WERI-Rb-1 (cell line): ENCODE results near the gene OR2F2.

Experiments used
- DNase-seq: peaks from one replicate; pipeline ENCODE4 v3.0.0-alpha.2; 2020
- H3K27ac ChIP-seq: fragments of 250-450 bp; sonication (Bioruptor Pico); 2 replicates; pipeline ENCODE4 v1.5.1; 2020; ENCODE audit warnings: mild to moderate bottlenecking, moderate library complexity
- H3K27me3 ChIP-seq: fragments of 250-450 bp; sonication (Bioruptor Pico); 2 replicates; pipeline ENCODE4 v1.5.1; 2021; ENCODE audit warnings: mild to moderate bottlenecking, low read depth, moderate library complexity; ENCODE audit not compliant: insufficient read depth, severe bottlenecking
- H3K36me3 ChIP-seq: fragments of 250-450 bp; sonication (Bioruptor Pico); 2 replicates; pipeline ENCODE4 v1.5.1; 2020; ENCODE audit warnings: mild to moderate bottlenecking, moderate library complexity
- H3K4me3 ChIP-seq: 2 replicates; pipeline ENCODE4 v1.5.1; 2011; ENCODE audit warnings: low read depth, mild to moderate bottlenecking, control low read depth, low read length
- H3K9me3 ChIP-seq: fragments of 250-450 bp; sonication (Bioruptor Pico); 2 replicates; pipeline ENCODE4 v1.5.1; 2021; ENCODE audit warnings: mild to moderate bottlenecking, moderate library complexity; ENCODE audit not compliant: severe bottlenecking
- CTCF ChIP-seq: IDR thresholded peaks from 2 replicates; pipeline ENCODE4 v1.5.1; 2011; ENCODE audit warnings: low read depth, mild to moderate bottlenecking, control low read depth, inconsistent platforms, low read length

Gene OR2F2

GRCh38 chr7:143983960-143984359, 48.9 kb downstream of the OR2F2 start:
- no peak for TF ChIP-seq CTCF
- Histone ChIP-seq H3K9me3 (no peaks in the 10 kb centered on the region), H3K27me3 (no peaks in the 10 kb centered on the region), H3K4me3 (no peak overlapping the region), H3K27ac (no peak overlapping the region), H3K36me3 (no peaks in the 10 kb centered on the region)
- no peak for DNase-seq
